Subcutaneous abdominal adipose tissue (tissue), 5 donors: ENCODE measurements around the gene APOOL.
"Not testable (repeated sequence)": the region's sequence is repeated elsewhere in the genome, so short reads cannot be mapped to it uniquely, and the experiment has no call there.

Experiments used
- H3K27ac ChIP-seq: one replicate; pipeline ENCODE4 v1.7.0; 2013; ENCODE audit warnings: low read depth, mild to moderate bottlenecking, inconsistent platforms, low read length, moderate library complexity
- H3K27me3 ChIP-seq, 5 donors: one replicate each; pipeline ENCODE4 v1.7.0; 2013; ENCODE audit warnings: low read length in 5 of 5, inconsistent platforms in 1 of 5; ENCODE audit not compliant: control insufficient read depth in 5 of 5, insufficient read depth in 4 of 5
- H3K36me3 ChIP-seq, 5 donors: one replicate each; pipeline ENCODE4 v1.7.0; 2013; ENCODE audit warnings: low read length in 5 of 5; ENCODE audit not compliant: control insufficient read depth in 5 of 5, insufficient read depth in 5 of 5
- H3K4me1 ChIP-seq, 5 donors: one replicate each; pipeline ENCODE4 v1.7.0; 2013; ENCODE audit warnings: low read length in 5 of 5, mild to moderate bottlenecking in 3 of 5, moderate library complexity in 1 of 5; ENCODE audit not compliant: control insufficient read depth in 5 of 5, insufficient read depth in 5 of 5
- H3K4me3 ChIP-seq, 5 donors: one replicate each; pipeline ENCODE4 v1.7.0; 2013; ENCODE audit warnings: low read length in 5 of 5, low read depth in 1 of 5
- H3K9ac ChIP-seq, 5 donors: one replicate each; pipeline ENCODE4 v1.7.0; 2013; ENCODE audit warnings: low read length in 5 of 5, mild to moderate bottlenecking in 4 of 5, moderate library complexity in 3 of 5
- H3K9me3 ChIP-seq, 5 donors: one replicate each; pipeline ENCODE4 v1.7.0; 2013; ENCODE audit warnings: low read length in 5 of 5; ENCODE audit not compliant: control insufficient read depth in 5 of 5
- donor health status: healthy.
- donor health status: healthy.
- donor health status: healthy.
- donor health status: healthy.
- donor health status: healthy.

The APOOL gene

DNA sequence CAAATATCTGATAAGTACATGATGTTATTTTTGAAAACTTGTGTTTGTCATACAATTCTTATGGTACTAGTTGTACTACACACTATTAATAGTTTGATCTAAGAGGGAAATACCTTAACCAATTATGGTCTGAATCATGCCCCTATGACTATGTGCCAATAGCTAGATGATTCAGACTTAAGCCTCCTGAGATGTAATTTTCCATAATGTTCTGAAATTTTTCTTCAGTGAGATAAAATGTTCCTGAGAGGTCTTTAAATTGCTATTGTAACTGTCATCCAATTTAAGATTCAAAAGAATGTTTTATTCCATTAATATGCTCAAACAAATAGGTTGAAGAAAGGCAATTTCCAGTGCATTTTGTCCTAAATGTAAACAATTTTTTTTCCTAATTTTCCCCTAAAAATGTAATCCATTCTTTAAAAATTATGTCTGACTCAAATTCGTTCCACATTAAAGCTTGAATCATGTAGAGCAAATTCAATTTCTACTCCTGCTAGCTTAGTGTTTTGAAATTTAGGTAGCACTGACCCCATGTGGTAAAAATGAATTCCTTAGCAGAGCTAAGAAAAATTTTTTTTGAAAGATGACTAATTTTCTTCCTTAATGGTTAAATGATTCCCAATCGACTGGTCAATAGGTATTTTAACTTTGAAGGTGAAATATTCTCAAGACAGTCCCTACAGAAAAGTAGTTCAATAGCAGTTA, 49.1 kb downstream of the APOOL start:
- H3K9me3 ChIP-seq = no peaks in the 10 kb centered on the region
- no peak overlapping the region for H3K4me3 ChIP-seq
- no peak overlapping the region for H3K27ac ChIP-seq
- no peaks in the 10 kb centered on the region for H3K4me1 ChIP-seq
- peaks cover 0 to 3% (median 0%) of the 10 kb centered on the region in 5 donors for H3K36me3 ChIP-seq
- H3K9ac ChIP-seq = no peak overlapping the region
- H3K27me3 ChIP-seq = peaks cover 0 to 7% (median 2%) of the 10 kb centered on the region in 5 donors

- H3K27me3 ChIP-seq = no peaks in the 10 kb centered on the region
- peaks cover 0 to 3% (median 0%) of the 10 kb centered on the region in 5 donors for H3K9me3 ChIP-seq
- no peak overlapping the region for H3K9ac ChIP-seq
- no peaks in the 10 kb centered on the region for H3K4me1 ChIP-seq
- H3K27ac ChIP-seq = no peak overlapping the region
- no peak overlapping the region for H3K4me3 ChIP-seq
- peaks cover 0 to 8% (median 0%) of the 10 kb centered on the region in 5 donors for H3K36me3 ChIP-seq
These were observed 62.0 kb downstream of the APOOL start for GRCh38 chrX:85065512-85066198.

GRCh38 chrX:85077247-85077646, 73.6 kb downstream of the APOOL start:
- not testable (repeated sequence) for H3K4me3 ChIP-seq, H3K36me3 ChIP-seq

DNA sequence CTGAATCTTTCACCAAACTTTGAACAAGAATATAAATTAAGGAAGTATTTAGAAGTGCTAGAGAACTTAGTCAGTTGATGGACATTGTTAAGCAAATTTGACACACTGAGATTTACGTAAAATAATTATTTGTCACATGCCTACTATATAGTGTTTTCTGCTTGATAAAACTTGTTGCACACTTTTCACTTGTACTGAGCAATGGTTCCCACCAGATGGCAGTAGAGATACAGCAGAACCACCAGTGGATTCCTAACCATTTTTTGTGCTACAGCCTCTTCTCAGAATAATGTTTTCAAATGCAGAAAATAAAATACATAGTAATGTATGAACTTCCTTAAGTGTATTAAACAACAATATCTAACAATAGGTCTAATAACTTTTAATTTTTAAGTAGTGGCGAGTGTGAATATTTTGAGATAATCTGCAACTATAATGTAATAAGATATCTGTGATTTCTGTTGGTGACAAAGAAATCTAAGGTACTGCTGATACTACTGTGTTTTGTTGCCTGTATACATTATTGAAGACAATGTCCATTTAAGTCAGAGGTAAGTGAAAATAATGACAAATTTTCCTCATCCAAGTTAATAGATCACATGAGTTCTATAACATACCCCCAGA, 81.2 kb downstream of the APOOL start:
- Histone ChIP-seq H3K4me3 (no peak overlapping the region), H3K27me3 (peaks cover 0 to under 1% (median 0%) of the 10 kb centered on the region in 5 donors), H3K9ac (no peak overlapping the region), H3K36me3 (peaks cover under 1 to 5% (median 3%) of the 10 kb centered on the region in 5 donors), H3K9me3 (no peaks in the 10 kb centered on the region), H3K27ac (no peak overlapping the region), H3K4me1 (no peaks in the 10 kb centered on the region)

More at GRCh38 chrX:85077247-85077646, 73.6 kb downstream of the APOOL start:
- H3K4me1 ChIP-seq, H3K9ac ChIP-seq, H3K27ac ChIP-seq, H3K27me3 ChIP-seq, H3K9me3 ChIP-seq: not testable (repeated sequence)

GRCh38 chrX:85089321-85089840, 85.7 kb downstream of the APOOL start:
- H3K9me3 ChIP-seq = no peaks in the 10 kb centered on the region
- H3K27ac ChIP-seq = no peak overlapping the region
- H3K36me3 ChIP-seq = peaks cover 6 to 11% (median 8%) of the 10 kb centered on the region in 5 donors
- H3K4me3 ChIP-seq = no peak overlapping the region
- H3K4me1 ChIP-seq = no peaks in the 10 kb centered on the region
- no peak overlapping the region for H3K9ac ChIP-seq
- H3K27me3 ChIP-seq = peaks cover 0 to 2% (median 0%) of the 10 kb centered on the region in 5 donors

DNA sequence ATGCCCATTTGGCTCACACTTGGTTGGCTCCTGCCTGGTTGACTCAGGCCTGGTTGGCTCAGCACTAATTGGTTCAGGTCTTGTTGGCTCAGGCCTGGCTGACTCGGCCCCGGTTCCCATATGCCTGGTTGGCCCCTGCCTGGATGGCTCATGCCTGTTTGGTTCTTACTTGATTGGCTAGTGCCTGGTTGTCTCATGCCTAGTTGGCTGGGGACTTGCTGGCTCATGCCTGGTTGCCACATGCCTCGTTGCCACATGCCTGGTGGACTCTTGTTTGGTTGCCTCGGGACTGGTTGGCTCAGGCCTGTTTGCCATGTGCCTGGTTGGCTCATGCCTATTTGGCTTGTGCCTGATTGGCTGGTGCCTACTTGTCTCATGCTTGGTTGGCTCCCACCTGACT, 103.7 kb downstream of the APOOL start:
- H3K4me3 ChIP-seq = no peak overlapping the region
- H3K36me3 ChIP-seq = no peaks in the 10 kb centered on the region
- H3K9me3 ChIP-seq = peaks cover 0 to 7% (median 0%) of the 10 kb centered on the region in 5 donors
- no peak overlapping the region for H3K9ac ChIP-seq
- H3K4me1 ChIP-seq = no peaks in the 10 kb centered on the region
- peaks cover 0 to under 1% (median 0%) of the 10 kb centered on the region in 5 donors for H3K27me3 ChIP-seq
- H3K27ac ChIP-seq = no peak overlapping the region

DNA sequence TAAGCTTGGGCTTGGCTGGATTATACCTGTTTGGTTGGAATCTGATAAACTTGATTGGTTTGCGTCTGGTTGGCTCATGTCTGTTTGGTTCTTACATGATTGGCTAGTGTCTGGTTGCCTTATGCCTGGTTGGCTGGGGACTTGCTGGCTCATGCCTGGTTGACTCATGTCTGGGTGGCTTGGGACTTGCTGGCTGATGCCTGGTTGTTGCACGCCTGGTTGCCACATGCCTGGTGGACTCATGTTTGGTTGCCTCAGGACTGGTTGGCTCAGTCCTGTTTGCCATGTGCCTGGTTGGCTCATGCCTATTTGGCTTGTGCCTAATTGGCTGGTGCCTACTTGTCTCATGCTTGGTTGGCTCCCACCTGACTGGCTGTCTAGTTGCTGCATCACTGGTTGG, 104.5 kb downstream of the APOOL start:
- no peaks in the 10 kb centered on the region for H3K4me1 ChIP-seq
- H3K36me3 ChIP-seq = no peaks in the 10 kb centered on the region
- no peak overlapping the region for H3K27ac ChIP-seq

DNA sequence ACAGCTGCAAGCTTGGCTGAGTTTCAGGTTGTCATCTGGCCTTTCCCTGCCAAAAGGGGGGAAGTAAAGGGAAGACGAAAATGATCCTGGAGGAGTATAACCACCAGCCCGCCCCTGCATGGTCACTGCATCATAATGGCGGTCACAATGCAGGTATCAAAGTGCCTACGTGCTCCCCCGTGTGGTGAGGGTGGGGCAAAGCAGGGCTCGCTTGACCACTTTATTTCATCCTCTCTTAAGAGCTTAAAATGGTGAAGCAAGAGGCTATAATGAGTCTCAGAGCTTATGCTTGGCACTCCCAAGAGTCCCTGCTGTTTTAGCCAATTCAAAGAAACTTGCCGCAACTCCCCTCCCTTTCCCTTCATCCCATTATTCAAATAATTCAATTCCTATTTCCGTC, 105.6 kb downstream of the APOOL start:
- H3K4me1 ChIP-seq = no peaks in the 10 kb centered on the region
- peaks cover 0 to 5% (median 2%) of the 10 kb centered on the region in 5 donors for H3K27me3 ChIP-seq
- H3K27ac ChIP-seq = no peak overlapping the region
- H3K4me3 ChIP-seq = no peak overlapping the region
- no peak overlapping the region for H3K9ac ChIP-seq
- H3K9me3 ChIP-seq = peaks cover 0 to 7% (median 0%) of the 10 kb centered on the region in 5 donors
- no peaks in the 10 kb centered on the region for H3K36me3 ChIP-seq

More for the DNA sequence above, 104.5 kb downstream of the APOOL start:
- Histone ChIP-seq H3K27me3 (peaks cover 0 to 4% (median 2%) of the 10 kb centered on the region in 5 donors), H3K4me3 (no peak overlapping the region), H3K9me3 (peaks cover 0 to 7% (median 0%) of the 10 kb centered on the region in 5 donors), H3K9ac (no peak overlapping the region)

DNA sequence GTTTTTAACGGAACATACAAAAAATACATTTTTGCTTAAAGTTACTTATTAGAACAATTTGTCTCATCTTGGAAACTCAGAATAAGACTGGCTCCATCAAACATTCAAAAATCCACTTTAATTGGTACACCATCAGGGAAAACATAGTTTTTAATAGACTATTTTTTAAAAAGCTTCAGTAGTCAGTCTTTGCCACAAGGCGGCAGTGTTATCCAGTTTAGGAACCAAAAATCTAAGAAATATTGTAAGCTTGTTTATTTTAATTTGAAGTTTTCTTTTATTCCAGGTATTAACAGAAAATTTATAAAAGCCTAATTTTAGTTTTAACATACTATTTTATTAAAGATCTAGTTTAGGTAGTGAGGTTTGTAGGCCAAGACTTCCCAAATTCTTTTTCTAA, 107.7 kb downstream of the APOOL start:
- H3K36me3 ChIP-seq = no peaks in the 10 kb centered on the region
- H3K9ac ChIP-seq = no peak overlapping the region
- peaks cover 0 to 7% (median 0%) of the 10 kb centered on the region in 5 donors for H3K9me3 ChIP-seq
- H3K27me3 ChIP-seq = peaks cover 0 to 5% (median 4%) of the 10 kb centered on the region in 5 donors
- no peak overlapping the region for H3K27ac ChIP-seq
- H3K4me1 ChIP-seq = no peaks in the 10 kb centered on the region
- no peak overlapping the region for H3K4me3 ChIP-seq

GRCh38 chrX:85112293-85112692, 108.6 kb downstream of the APOOL start:
- H3K36me3 ChIP-seq = no peaks in the 10 kb centered on the region
- H3K9me3 ChIP-seq = peaks cover 0 to 7% (median 0%) of the 10 kb centered on the region in 5 donors
- H3K27me3 ChIP-seq = peaks cover 0 to 8% (median 5%) of the 10 kb centered on the region in 5 donors
- H3K27ac ChIP-seq = no peak overlapping the region
- no peak overlapping the region for H3K9ac ChIP-seq
- H3K4me3 ChIP-seq = no peak overlapping the region
- H3K4me1 ChIP-seq = no peaks in the 10 kb centered on the region
